Endothelial cell of umbilical vein (primary cell): ENCODE data around the gene VEGFA.

Experiments
- EZH2 ChIP-seq: IDR thresholded peaks from 2 replicates; pipeline ENCODE4 v1.6.1; 2012; ENCODE audit warnings: borderline replicate concordance, low read depth, mild to moderate bottlenecking, moderate library complexity, low read length, inconsistent platforms; ENCODE audit not compliant: severe bottlenecking
- FOS ChIP-seq: IDR thresholded peaks from 2 replicates; pipeline ENCODE4 v1.6.1; 2011; ENCODE audit warnings: mild to moderate bottlenecking, low read length, moderate library complexity, borderline replicate concordance; ENCODE audit not compliant: insufficient read depth
- JUN ChIP-seq: IDR thresholded peaks from 2 replicates; pipeline ENCODE4 v1.6.1; 2011; ENCODE audit warnings: borderline replicate concordance, low read depth; ENCODE audit not compliant: insufficient read length, insufficient read depth
- MYC ChIP-seq: IDR thresholded peaks from one replicate; pipeline ENCODE4 v1.6.1; 2011; ENCODE audit warnings: mild to moderate bottlenecking, low read depth, low read length
- POLR2A ChIP-seq: IDR thresholded peaks from 2 replicates; pipeline ENCODE4 v1.6.1; 2012; ENCODE audit warnings: low read depth, mild to moderate bottlenecking, control low read depth, low read length
- POLR2AphosphoS5 ChIP-seq: IDR thresholded peaks from 2 replicates; pipeline ENCODE4 v1.6.1; 2012; ENCODE audit warnings: low read depth, mild to moderate bottlenecking, control low read depth, low read length, moderate library complexity; ENCODE audit not compliant: insufficient read depth
- TF ChIP-seq, protein P1 (sequence below), 2 donors: IDR thresholded peaks; 1 replicate in 1 of 2; 2 replicates in 1 of 2; pipeline ENCODE4 v1.5.1; 2011; ENCODE audit warnings: low read length in 2 of 2, mild to moderate bottlenecking in 2 of 2, moderate library complexity in 2 of 2, control low read depth in 1 of 2, inconsistent platforms in 1 of 2, low read depth in 1 of 2; ENCODE audit not compliant: insufficient read depth in 1 of 2; ENCODE audit errors: extremely low read depth in 1 of 2
- TF ChIP-seq, protein P2 (sequence below): IDR thresholded peaks from 2 replicates; pipeline ENCODE4 v1.6.1; 2011; ENCODE audit not compliant: insufficient read depth, insufficient read length

DNA sequence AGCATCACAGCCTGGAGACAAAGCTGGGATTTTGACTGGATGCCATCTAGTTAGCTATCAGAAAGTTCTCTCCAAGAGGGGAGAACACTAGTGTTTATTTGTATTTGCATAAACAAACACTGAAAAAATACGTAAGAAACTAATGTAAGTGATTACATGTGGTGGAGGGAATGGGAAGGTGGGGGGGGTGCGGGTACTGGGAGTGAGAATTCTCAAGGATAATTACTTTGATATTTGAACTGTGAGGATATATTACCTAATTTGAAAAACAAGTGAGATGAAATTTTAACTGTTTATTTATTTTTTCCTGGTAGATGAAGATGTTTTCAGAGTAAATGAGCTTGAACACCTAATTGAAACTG, 54.7 kb downstream of the VEGFA start:
- TF ChIP-seq, protein P1, sequence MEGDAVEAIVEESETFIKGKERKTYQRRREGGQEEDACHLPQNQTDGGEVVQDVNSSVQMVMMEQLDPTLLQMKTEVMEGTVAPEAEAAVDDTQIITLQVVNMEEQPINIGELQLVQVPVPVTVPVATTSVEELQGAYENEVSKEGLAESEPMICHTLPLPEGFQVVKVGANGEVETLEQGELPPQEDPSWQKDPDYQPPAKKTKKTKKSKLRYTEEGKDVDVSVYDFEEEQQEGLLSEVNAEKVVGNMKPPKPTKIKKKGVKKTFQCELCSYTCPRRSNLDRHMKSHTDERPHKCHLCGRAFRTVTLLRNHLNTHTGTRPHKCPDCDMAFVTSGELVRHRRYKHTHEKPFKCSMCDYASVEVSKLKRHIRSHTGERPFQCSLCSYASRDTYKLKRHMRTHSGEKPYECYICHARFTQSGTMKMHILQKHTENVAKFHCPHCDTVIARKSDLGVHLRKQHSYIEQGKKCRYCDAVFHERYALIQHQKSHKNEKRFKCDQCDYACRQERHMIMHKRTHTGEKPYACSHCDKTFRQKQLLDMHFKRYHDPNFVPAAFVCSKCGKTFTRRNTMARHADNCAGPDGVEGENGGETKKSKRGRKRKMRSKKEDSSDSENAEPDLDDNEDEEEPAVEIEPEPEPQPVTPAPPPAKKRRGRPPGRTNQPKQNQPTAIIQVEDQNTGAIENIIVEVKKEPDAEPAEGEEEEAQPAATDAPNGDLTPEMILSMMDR (IDR thresholded peaks at IDR 0.05; ENCODE audit: extremely low read depth in 1 of 2, insufficient read depth in 1 of 2, low read depth in 1 of 2, low read length in 2 of 2) = no peak
- TF ChIP-seq POLR2AphosphoS5 = no peak
- no peak for TF ChIP-seq POLR2A
- TF ChIP-seq EZH2 = no peak
- no peak for TF ChIP-seq JUN
- no peak for TF ChIP-seq MYC
- no peak for TF ChIP-seq FOS
- TF ChIP-seq, protein P2, sequence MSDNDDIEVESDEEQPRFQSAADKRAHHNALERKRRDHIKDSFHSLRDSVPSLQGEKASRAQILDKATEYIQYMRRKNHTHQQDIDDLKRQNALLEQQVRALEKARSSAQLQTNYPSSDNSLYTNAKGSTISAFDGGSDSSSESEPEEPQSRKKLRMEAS = no peak
